GOT3 (cell line): Measurements from ENCODE around the gene PCDH12.
A peak's percentile ranks its signal among the peaks of the same experiment; 100 is the strongest.

Experiments used
- DNase-seq: peaks from one replicate; lab custom pipeline; 2025; ENCODE audit warnings: mixed read lengths; lab: John Stamatoyannopoulos, UW

The PCDH12 gene

DNA sequence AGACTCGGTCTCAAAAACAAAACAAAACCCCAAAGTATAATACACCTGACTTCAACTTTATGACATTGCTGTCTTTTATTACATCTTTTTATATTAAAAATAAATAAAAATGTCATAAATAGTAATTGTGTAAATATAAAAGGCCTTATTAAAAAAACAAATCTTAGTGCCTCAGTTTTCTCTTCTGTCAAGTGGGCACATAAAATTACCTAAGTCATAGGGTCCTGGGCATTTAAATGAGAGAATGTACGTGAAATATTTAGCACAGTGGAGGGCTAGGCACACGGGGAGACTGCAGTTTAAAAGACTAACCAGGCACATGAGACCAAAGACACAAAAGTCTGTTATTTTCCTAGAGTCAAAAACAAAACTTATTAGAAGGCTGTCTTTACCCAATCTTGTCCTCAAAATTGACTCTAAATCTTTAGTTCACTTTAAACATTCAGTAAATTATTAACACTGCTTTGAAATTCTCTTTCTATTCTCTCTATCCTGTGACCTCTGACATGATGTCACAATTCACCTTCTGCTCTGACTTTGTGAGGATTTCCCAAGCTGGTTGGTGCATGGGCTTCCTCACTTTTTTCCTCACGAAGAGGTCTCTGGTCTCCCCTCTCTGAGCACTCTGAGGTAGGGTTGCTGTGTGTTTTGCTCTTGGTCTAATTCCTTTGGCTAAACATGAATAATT, 8.4 kb upstream of the PCDH12 start:
- DNase-seq, result no peak

DNA sequence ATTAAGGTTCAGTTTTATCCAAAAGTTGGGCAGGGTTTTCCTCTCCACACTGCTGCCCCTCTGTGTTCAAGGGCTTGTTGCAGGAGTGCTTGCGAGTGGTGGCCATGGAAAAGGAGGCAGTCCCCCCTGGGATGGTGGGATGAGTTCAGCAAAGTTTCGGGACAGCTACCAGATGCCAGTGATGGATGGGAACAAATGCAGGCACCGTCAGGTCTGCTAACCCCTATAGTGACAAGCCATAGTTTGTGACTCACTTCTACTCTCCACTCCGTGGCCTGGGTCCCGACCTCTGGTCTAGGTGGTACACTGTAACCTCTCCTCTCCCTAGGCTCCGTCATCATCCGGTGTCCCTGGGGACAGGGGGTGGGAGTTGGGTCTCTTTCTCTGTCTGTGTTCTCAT, 7.1 kb upstream of the PCDH12 start:
- no peak for DNase-seq

DNA sequence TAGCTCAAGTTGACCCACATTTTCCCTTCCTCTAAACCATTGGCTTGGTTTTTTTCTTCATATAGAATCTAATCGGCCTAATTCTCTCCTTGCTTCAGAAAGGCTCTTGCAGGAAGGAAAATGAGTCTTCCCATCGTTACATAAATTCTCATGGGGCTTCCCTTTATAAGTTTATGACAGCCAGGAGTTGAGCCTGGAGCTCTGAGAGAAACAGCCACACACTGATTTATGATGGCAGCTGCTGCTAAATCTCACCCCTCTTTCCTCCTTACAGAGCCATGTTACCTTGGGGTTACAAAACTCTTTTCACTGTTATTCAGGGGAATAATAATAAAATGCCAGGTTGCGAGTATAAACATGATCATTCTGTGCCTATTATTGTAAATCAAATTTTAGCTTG, 5.7 kb upstream of the PCDH12 start:
- DNase-seq, result no peak

DNA sequence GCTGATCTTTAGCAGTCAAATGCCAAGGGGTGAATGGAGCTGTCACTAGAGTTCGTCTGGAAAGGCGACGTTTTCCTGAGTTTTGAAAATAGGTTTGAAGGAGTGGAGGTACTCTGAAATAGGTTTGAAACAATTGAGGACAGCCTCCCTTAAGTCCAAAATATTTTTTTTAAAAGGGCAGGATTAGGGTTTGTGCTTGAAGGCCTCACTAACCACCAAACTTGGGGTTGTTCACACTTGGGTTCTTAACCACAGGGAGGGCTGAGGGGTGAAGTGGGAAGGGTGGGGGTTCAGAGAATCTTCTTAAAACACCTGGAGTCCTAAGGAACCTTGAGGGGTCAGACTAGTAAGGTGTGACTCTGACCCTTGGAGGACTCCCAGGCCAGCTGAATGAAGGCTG, 3.5 kb upstream of the PCDH12 start:
- no peak for DNase-seq

DNA sequence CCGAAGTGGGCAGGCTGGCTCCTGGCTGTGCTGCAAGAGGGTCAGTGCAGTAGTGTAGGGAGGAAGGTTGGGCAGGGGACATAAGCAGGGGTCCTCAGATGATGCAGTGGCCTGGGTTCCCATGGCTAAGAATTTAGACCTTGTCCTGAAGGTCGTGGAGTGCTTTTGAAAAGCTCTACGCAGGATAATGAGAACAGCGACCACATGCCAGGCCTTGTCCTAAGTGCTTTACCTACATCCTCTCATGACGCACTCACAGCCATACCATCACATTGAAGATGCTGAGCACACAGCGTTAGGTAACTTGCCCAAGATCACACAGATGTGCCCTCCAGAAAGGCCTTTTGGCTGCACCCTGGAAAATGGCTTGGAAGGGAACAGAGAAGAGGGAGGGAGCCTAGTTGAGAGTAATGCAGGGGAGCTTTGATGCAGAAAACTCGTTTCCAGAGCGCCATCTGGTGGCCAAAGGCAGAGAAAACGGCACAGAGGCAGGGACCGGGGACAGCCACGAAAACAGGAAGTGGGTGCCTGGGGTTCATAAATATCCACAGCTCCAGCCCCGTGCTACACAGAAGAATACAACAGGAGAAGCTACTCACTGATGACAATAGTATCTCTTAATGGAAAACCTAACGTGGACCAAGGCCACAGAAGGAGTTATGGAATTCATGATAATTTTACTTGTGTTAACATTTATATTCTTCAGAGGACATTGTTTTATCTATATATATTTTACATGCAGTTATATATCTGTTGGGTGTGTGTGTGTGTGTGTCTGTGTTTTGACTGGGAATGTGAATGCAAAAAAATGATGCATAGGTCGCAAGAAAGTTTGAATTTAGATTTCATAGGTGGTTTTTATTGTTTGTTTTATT, 2.7 kb upstream of the PCDH12 start:
- DNase-seq, result peak; percentile 68

DNA sequence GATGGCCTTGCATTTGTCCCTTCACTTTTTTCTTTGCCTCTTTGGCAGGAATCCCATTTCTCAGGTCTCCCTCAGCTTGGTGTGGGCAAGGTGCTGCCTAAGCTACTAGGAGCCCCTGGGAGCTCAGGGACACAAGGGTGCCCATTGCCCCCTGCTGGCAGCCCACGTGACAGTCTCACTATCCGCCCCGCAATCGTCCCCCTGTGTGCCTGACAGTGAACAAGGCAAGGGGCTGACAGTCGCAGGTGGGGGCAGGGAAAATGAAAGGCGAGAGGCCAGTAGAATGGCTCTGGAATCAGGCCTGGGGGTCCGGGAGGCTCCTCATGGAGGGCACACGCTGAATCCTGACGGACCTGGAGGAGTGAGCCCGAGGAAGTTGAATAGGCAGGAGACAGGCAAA, 2.0 kb upstream of the PCDH12 start:
- no peak for DNase-seq

DNA sequence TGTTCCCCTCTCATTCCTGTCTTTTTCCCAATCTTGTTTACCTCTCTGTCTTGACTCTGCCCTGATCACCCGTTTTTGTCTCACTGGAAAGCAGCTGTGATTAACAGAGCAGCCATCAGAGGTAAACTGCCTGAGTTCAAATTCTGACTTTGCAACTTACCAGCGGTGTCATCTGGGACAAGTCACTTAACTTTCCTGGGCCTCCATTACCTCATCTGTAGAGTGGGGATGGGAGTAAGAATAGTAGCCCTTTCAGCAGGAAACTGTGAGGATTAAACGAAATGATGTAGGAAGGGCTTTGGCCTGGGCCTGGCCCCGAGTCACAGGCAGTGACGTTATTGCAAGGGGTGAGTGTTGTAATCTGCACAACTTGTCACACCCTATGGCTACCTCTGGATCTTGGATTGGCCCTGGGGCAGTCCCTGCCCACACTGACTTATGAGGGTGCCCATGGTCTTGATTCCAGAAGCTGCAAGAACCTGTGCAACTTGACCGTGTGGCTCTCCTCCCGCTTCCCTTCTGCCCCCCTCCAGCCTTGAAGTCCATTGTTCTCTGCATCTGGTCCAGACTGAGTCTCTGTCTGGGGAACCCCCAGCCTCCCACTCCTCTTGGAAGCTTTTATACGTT, 657 bp upstream of the PCDH12 start:
- no peak for DNase-seq

DNA sequence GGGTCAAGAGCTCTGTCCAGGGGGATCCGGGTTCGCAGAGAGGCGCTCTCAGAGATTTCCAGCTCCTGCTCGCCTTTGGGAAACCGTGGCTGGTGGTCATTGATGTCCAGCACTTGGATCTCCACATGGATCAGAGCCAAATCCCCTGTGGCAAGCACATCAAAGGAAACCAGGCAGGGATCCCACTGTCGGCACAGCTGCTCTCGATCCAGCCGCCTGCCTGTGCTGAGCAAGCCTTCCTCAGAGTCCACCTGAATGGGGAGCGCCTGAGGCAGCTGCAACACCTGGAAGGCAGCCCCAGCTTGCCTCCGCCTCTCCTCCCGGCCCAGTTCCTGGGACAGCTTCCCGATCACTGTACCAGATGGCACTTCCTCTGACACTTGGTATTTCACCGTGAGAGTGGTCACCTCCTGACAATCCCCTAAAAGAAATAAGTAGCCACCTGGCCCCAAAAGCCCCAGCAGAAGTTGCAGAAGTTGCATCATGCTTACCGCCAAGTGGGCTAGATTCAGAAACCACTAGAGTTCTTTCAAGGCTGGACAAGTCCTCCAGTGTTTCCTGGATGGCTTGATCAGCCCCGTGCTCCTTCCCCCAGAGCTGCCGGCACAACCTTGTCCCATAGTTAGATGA, 520 bp downstream of the PCDH12 start:
- no peak for DNase-seq

DNA sequence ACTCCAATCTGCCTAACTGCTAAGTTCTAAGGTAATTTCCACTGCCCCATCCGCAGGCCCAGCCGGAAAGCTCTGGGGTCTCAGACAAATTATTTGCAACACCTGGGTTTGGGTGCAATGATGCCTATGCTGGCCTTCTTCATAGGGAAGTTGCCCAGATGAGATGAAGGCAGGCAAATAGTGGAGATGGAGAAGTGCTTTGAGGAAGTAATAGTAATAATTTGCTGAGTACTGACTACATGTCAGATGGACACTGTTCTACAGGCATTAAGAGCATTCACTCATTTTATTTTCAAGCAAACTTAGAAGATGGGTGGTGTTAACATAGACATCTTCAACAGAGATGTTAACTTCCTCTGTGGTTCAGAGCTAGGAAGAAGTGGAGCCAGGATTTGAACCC, 3.8 kb downstream of the PCDH12 start:
- no peak for DNase-seq

DNA sequence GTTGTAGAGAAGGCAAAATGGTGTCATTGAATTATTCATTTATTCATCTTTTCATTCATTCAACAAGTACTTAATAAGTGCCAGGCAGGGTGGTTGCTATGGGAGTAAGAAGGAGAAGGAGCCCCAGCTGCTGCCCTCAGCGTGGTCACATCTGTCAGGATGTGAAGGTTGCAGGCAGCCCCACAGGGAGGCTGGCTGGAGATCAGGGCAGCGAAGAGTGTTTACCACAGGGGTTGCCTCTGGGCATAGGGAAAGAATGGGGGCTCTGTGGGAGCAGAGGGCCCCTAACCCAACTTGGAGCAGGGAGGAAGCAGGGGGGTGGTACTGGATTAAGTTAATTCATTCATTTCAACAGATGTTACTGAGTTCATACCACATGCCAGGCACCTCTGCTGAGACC, 6.0 kb downstream of the PCDH12 start:
- DNase-seq, result no peak

DNA sequence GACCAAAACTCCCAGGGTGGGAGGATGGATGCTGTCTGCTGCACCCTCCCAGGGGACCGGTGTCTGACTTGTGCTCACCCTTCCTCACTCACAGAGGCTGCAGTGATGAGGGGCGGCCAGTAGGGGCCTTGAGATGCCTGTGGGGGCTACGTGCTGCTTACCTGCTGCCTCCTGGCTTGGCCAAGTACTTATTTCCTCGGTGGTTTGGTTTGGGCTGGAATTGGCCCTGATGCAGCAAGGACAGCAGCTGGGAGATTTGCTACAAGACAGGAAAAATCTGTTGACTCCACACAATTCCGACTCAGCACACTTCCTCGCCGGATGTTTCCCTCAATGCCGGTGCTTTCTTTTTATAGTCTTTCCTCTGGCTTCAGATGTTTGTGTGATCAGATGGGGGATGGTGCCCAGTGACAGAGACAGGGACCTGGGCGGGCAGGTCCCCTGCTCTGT, 6.6 kb downstream of the PCDH12 start:
- DNase-seq, result no peak

DNA sequence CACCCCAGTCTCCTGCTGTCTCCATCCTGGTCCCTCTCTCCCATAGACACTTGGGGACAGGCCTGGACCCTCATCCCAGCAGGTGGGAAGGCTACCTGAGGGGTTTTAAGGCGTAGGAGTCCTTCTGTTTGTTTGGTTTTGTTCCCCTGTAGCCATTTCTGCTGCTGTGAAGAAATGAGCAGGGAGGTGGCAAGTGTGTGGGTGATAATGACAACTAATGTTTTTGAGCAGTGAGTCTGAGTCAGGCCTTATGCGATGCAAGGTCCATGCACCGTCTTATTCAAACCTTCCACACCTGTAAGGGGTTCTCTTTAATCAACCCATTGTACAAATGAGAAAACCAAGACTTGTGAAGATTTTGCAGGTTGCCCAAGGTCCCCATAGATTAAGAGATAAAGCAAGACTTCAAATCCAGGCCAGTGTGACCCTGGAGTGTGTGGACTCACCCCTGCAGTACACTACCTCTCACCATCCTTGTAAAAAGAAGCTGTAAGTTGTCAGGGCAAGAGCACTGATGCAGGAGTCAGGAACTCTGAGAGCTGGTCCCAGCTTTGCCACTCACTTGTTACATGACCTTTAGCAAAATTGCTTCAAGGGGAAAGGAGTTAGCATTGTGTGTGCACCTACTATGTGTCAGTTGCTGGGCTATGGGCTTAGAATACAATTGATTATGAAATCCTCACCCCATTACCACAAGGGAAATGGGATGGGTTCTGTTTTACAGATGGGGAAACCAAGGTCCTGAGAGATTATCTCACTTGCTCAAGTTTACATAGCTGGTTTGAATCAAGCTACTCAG, 7.6 kb downstream of the PCDH12 start:
- no peak for DNase-seq

DNA sequence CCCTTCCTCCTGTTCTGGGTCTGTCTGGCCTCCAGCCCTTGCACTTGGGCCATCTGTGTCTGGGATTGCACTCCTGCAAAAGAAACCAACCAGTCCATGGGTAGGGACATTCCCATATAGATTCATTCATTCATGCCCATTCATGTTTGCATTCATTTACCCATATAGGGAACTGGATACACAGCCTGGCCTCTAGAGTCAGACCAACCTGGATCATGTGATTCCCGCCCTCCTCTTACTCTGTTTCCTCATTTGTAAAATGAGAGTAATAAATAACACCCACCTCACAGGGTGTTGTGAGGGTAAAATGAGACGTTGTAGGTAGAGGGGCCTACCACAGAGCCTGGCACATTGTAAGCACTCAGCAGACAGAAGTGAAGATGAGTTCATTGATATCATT, 8.5 kb downstream of the PCDH12 start:
- no peak for DNase-seq

DNA sequence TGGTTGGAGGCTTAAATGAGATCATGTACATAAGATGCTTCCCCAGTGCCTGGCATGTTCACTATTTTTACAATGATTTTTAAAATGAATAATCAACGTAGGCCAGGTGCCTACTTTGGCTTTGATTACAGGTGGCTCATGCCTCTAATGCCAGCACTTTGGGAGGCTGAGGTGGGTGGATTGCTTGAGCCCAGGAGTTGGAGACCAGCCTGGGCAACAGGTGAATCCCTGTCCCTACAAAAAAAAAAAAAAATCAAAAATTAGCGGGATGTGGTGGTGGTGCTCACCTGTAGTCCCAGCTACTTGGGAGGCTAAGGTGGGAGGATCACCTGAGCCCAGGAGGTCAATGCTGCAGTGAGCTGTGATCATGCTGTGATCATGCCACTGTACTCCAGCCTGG, 9.2 kb downstream of the PCDH12 start:
- no peak for DNase-seq

DNA sequence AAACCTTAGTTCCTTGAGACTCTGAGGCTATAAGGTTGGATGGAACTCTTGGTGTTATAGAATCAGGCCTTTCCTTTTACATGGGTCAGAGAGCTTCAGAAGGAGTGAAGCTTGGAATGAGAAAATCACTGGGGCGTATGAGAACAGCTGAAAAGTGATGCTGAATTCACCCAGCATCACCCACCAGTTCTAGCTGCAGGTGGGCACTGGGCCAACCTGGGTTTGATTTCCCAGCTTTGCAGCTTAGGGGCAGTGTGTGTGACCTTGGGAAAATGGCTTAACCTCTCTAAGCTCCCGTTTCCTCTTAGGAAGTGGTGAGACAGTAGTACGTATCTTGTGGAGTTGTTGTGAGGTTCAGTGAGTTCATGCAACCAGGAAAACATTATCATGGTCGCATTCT, 10.7 kb downstream of the PCDH12 start:
- no peak for DNase-seq

DNA sequence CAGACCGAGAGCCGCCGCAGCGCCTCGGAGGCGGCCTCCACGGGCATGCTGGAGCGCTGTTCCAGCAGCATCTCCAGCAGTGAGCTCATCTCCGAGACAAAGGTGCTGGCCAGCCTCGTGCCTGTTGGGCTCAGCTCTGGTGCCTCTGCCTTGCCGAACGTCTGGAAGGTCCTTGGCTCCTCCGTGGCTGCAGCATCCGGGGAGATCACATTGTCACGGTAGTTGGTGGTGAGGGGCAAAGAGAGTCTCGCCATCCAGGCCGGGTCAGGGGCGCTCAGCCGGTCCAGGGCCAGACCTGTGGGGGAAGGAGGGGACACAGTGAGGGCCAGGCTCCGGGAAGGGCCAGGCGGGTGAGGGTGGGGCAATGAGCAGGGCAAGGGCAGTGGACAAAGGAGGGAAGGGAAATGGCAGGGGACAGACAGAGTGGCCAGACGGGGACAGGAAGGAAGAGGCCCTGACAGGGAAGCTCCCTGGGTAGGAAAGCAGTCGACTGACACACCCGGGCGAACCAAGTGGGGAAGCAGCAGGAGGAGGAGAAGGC, 12.4 kb downstream of the PCDH12 start:
- DNase-seq, result no peak

DNA sequence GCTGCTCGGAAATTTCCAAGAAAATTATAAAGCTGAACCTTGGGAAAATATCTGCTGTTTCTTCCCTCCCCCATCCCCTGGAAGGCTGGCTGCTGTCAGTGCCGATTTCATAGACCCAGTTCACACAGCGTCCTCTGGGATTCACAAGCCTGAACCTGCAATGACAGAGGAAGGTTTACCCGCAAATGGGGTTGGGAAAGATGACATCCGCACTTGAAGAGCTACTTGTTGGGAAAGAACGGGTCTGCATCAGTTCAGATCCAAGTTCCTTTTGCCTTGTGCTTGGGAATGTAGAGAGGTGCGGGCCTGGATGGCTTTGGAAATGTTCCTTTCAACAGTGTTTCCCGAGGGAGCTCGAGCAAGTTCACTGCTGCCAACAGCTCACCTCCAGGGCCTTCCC, 13.9 kb downstream of the PCDH12 start:
- DNase-seq, result no peak

DNA sequence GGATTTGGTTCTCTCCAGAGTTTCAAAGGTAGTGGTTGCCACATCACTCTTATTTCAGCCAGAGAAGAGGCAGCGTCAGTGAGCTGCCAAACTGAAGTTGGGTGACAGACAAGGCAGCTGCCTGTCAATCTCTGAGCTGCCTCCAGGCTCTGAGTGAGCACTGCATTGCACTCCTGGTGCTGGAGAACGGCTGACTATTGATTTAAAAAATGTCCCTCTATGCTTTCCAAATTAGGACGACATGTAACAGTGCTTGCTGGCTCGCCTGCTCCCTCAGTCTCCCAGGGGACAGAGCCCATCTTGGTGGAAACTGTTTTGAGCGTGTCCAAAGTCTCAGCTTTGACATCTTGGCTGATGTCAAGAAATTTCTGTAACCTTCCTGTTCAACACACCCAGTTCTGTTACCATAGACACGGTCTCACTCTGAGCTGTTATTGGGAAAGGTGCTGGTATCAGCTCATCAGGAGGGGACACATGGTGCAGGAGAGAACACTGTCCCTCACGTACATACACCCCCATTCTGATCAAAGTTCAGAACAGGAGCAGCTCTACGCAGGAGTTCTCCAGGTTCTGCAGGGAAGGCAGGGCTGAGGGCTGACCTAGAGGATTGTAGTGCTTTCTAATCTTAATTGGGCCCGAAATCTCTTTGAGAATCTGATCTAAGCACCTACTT, 15.7 kb downstream of the PCDH12 start:
- no peak for DNase-seq

DNA sequence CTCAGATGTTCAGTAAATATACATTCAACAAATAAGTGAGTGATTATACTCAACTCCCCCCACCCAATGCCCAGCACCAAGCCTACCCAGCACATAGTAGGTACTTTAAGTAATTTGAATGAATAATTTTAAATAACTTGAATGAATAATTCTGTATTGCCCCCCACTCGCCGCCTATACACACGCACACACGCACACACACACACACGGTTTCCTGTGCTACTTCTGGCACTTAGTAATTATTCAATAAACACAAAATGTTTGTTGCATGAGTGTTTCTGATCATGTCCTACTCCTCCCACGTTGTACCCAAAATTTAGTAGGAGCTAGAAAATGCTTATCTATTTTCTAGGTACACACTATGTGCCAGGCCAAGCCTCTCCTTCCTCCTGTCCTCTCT, 16.2 kb downstream of the PCDH12 start:
- DNase-seq, result no peak

DNA sequence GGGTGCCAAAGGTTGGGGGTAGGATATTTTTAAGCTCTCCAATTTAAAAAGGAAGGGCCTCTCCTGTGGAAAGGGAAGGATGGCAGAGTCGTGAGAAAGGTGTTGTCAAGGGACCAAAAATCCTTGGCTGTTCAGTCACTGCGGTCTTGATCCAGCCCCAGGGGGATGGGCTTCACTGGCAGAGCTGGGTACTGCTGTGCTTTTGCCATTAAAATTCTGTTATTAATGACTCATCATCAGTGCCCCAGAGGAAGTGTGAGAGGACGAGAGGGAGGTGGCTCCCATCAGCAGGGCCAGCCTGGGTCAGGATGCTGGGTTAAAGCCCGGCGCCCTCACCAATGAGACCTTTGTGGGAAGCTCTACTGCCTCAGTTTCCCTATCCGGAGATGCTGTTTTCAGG, 16.7 kb downstream of the PCDH12 start:
- peak; percentile 29 for DNase-seq

DNA sequence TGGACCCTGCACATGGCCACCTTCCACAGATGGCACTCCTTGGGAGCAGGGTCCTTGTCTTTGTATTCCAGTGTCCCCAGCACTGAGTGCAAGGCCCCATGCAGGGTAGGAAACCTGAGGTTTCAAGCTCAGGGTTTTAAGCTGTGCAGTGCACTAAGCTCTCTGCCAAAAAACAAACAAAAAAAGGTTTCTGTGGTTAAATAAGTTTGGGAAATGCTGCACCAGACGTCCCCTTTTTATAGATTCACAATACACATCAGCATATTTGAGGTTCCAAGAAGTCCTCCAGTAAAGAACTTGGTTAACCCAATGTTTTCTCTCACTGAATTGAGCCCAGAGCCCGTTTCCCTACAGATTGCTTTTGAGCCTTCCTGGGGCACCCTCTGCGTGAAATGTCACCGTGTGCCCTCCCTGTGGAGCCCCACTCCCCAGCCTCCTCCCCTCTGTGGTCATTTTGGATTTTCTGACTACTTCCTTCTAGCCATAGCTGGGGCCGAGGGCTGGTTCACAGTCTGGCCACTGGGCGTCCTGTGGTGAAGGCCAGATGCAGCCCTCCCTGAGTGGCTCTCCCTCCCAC, 17.2 kb downstream of the PCDH12 start:
- no peak for DNase-seq
